ENCODE results near the gene CCDC6.

- TF ChIP-seq CTCF (IDR thresholded peaks at IDR 0.05) (no peak), POLR2A (IDR thresholded peaks at IDR 0.05) (no peak)
Measured at GRCh38 chr10:59792812-59793211, 113.5 kb downstream of the CCDC6 start.

Measured in lower leg skin (tissue), 3 donors.